Cardiac septum (tissue), 1 donor: ENCODE results near the gene LPCAT1. TPM values are rescaled to one million over a fixed set of nuclear protein-coding genes. Genes with fewer than 3 reads are reported as not detected.
"Not testable (repeated sequence)": the region's sequence is repeated elsewhere in the genome, so short reads cannot be mapped to it uniquely, and the experiment has no call there.

Experiments used
- DNase-seq: peaks from one replicate; pipeline ENCODE4 v3.0.0-alpha.2; 2020; ENCODE audit warnings: low spot score
- intact Hi-C: fragments of 100-400 bp; cut with DNase I; formaldehyde crosslinking; loops from one replicate; pipeline ENCODE4 v1.14.0; 2022
- total RNA-seq: library from RNA; stranded (reverse); fragmentation: NEBNext Ultra II Directional; extraction: Animal tissue kit (Norgen Biotek cat#: 25700); gene quantifications from one replicate; pipeline ENCODE4 v1.2.1, GENCODE V29; 2021
- donor health status: DM: no; HTN: no; CAD: no.

Gene LPCAT1
- total RNA-seq, 1 donor from 2014 or later: 14.7 TPM

- intact Hi-C loops: no loop called here
- peak; percentile 55 for DNase-seq
Measured at GRCh38 chr5:1460054-1460682, 63.6 kb downstream of the LPCAT1 start.

- DNase-seq, intact Hi-C loops: not testable (repeated sequence)
Measured at GRCh38 chr5:1459435-1459834, 64.3 kb downstream of the LPCAT1 start.

GRCh38 chr5:1456110-1456881 is 67.5 kb downstream of the LPCAT1 start:
- DNase-seq, intact Hi-C loops: not testable (repeated sequence)

- intact Hi-C loops: no loop called here
- no peak for DNase-seq
Measured at GRCh38 chr5:1453613-1454012, 70.1 kb downstream of the LPCAT1 start.

- DNase-seq: peak; percentile 51
- intact Hi-C loops: no loop called here
Measured at GRCh38 chr5:1449081-1449630, 74.6 kb downstream of the LPCAT1 start.

GRCh38 chr5:1448511-1449011 is 75.2 kb downstream of the LPCAT1 start:
- DNase-seq: no peak
- intact Hi-C loops: no loop called here

GRCh38 chr5:1447671-1448361 is 75.9 kb downstream of the LPCAT1 start:
- DNase-seq: peak; percentile 38
- intact Hi-C loops: no loop called here

- intact Hi-C loops: no loop called here
Measured at GRCh38 chr5:1446602-1447343, 77.0 kb downstream of the LPCAT1 start.

GRCh38 chr5:1445689-1446601 is 77.8 kb downstream of the LPCAT1 start:
- peak; percentile 73 for DNase-seq
- intact Hi-C loops: no loop called here

More at GRCh38 chr5:1446602-1447343, 77.0 kb downstream of the LPCAT1 start:
- DNase-seq: peak; percentile 14

- no peak for DNase-seq
- intact Hi-C loops: no loop called here
Measured at GRCh38 chr5:1445313-1445688, 78.5 kb downstream of the LPCAT1 start, which contains the start of gene SLC6A3. SLC6A3 (minus strand) TSS chr5:1445440; CDS start chr5:1443197, 2,243 bp downstream.

- DNase-seq: peak; percentile 62
- intact Hi-C loops: no loop called here
Measured at GRCh38 chr5:1444361-1445189, 79.2 kb downstream of the LPCAT1 start.

GRCh38 chr5:1443991-1444360 is 79.8 kb downstream of the LPCAT1 start:
- intact Hi-C loops: no loop called here
- DNase-seq: peak; percentile 59

GRCh38 chr5:1443171-1443570 is 80.6 kb downstream of the LPCAT1 start:
- intact Hi-C loops: no loop called here
- no peak for DNase-seq

GRCh38 chr5:1442222-1443145 is 81.3 kb downstream of the LPCAT1 start:
- intact Hi-C loops: no loop called here
- no peak for DNase-seq

GRCh38 chr5:1441166-1441865 is 82.4 kb downstream of the LPCAT1 start:
- DNase-seq: no peak
- intact Hi-C loops: no loop called here

GRCh38 chr5:1440098-1440493 is 83.7 kb downstream of the LPCAT1 start:
- intact Hi-C loops: no loop called here
- no peak for DNase-seq
